K562 (cell line): Measurements from ENCODE around the gene USP11. TPM values are rescaled to one million over a fixed set of nuclear protein-coding genes. Genes with fewer than 3 reads are reported as not detected.

Experiments used
- BDP1 ChIP-seq: IDR thresholded peaks from 3 replicates; pipeline ENCODE4 v1.6.1; 2011; ENCODE audit not compliant: insufficient read length, insufficient read depth
- CTBP1 ChIP-seq: fragments of 450-650 bp; IDR thresholded peaks from 2 replicates; pipeline ENCODE4 v1.6.1; 2016; ENCODE audit warnings: borderline replicate concordance
- DMBX1 ChIP-seq: fragments of 250-450 bp; sonication (Bioruptor Pico); IDR thresholded peaks from 2 replicates; pipeline ENCODE4 v1.8.0; 2022; ENCODE audit warnings: inconsistent platforms, mild to moderate bottlenecking, moderate library complexity, borderline replicate concordance
- EGR1 ChIP-seq: fragments of 450-650 bp; conservative IDR thresholded peaks from 2 replicates; pipeline ENCODE4 v1.6.1; 2017; ENCODE audit warnings: mild to moderate bottlenecking
- FOXM1 ChIP-seq, 2 experiments: fragments of 450-650 bp in 1 of 2; sonication (generic) in 1 of 2; formaldehyde crosslinking in 1 of 2; IDR thresholded peaks; 2 replicates each; pipeline versions ENCODE4 v1.6.1 to v1.9.0; 2017 to 2022; ENCODE audit warnings: low read depth in 2 of 2, mild to moderate bottlenecking in 2 of 2, missing genetic modification reagents in 1 of 2, moderate library complexity in 1 of 2
- HLTF ChIP-seq: fragments of 450-650 bp; IDR thresholded peaks from 2 replicates; pipeline ENCODE4 v1.6.1; 2016
- MYC ChIP-seq, 2 experiments: fragments of 250-450 bp in 1 of 2; sonication (Bioruptor Pico) in 1 of 2; IDR thresholded peaks; 2 replicates each; pipeline versions ENCODE4 v1.5.1 to v1.6.1; 2012 to 2021; ENCODE audit warnings: low read depth in 2 of 2, borderline replicate concordance in 1 of 2, improper control_type of control experiment in 1 of 2, low read length in 1 of 2, mild to moderate bottlenecking in 1 of 2, moderate library complexity in 1 of 2
- ZNF41 ChIP-seq: fragments of 250-450 bp; sonication (Bioruptor Pico); conservative IDR thresholded peaks from 2 replicates; pipeline ENCODE4 v1.4.0; 2020; ENCODE audit warnings: mild to moderate bottlenecking
- ZNF444 ChIP-seq: fragments of 250-450 bp; sonication (Bioruptor Pico); IDR thresholded peaks from 2 replicates; pipeline ENCODE4 v1.4.0; 2020; ENCODE audit warnings: mild to moderate bottlenecking, moderate library complexity
- polyA plus RNA-seq, 8 experiments: library from polyadenylated mRNA; depleted of rRNA in 4 of 8; stranded (reverse) in 5 of 8; unstranded in 3 of 8; fragments of >200 nt; fragmentation: Nextera tagmentation in 2 of 8; fragmentation: Illumina TruSeq in 1 of 8; extraction: Ambion mirVana in 2 of 8; extraction: Trizol in 1 of 8; gene quantifications; 2 replicates each; pipeline versions ENCODE4 v1.2.1 to v1.2.3, GENCODE V29; 2011 to 2014; ENCODE audit warnings: inconsistent platforms in 1 of 8, missing spikeins in 1 of 8
- total RNA-seq, 7 experiments: library from RNA; depleted of rRNA in 6 of 7; stranded (reverse); fragments of >200 nt in 6 of 7; fragmentation: Illumina TruSeq in 2 of 7; extraction: Trizol in 2 of 7; gene quantifications; 2 replicates each; pipeline versions ENCODE4 v1.2.1 to v1.2.3, GENCODE V29; 2011 to 2021; ENCODE audit warnings: low replicate concordance in 1 of 7
- TF ChIP-seq, protein P1 (sequence below): fragments of 250-450 bp; sonication (Bioruptor Pico); IDR thresholded peaks from 2 replicates; pipeline ENCODE4 v1.9.0; 2021; ENCODE audit warnings: mild to moderate bottlenecking, inconsistent platforms
- TF ChIP-seq, protein P2 (sequence below), 3 experiments: fragments of 200-800 bp in 1 of 3; fragments of 250-450 bp in 1 of 3; fragments of 450-650 bp in 1 of 3; sonication (Bioruptor Pico) in 1 of 3; sonication (Bioruptor generic) in 1 of 3; formaldehyde crosslinking in 1 of 3; IDR thresholded peaks; 2 replicates each; pipeline versions ENCODE4 v1.6.1 to v1.8.0; 2016 to 2022; ENCODE audit warnings: mild to moderate bottlenecking in 2 of 3, missing genetic modification characterization in 2 of 3, missing compliant biosample characterization in 1 of 3, moderate library complexity in 1 of 3
- TF ChIP-seq, protein P3 (sequence below): sonication (generic); formaldehyde crosslinking; IDR thresholded peaks from 2 replicates; pipeline ENCODE4 v1.8.0; 2022; ENCODE audit warnings: mild to moderate bottlenecking, missing genetic modification reagents

Gene USP11
- total and polyA plus RNA-seq, 9 of the 15 experiments (the other 6 are each of a cell fraction or from before 2014, with no cell fraction given): 2.5 to 29.0 (median 11.7) TPM

DNA sequence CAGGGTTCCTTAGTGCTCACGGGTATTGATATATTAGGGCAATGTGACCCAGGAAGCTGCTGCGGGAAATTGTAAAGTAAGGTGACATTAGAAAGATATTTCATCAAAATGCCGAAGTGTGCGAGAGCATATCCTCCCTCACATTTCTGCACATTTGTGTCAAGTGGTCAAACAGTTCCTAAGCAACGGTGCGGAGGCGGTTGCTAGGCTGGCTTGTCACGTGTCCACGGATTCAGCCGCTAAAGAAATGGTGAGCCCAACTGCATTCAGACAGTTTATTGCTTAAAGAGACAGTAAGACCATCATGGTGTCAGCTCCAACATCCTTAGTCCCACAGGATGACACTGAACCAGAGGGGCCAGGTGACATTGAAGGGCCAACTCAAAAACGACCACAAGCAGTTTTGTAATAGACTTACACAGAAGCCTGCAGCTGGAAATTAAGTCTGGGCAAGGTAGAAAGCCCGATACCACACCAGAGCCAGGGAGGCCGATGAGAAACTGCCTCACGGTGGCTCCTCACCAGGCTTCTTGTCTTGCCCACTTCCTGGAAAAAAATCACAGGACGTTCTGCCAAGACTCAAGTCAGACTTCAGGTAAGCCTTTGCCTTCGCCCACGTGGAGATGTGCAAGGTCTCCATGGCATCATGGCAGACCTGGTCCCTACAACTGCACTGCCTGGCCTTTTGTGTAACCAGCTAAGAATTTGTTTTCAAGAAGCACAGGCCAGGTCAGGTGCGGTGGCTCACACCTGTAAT, 50.4 kb downstream of the USP11 start (continued):
- TF ChIP-seq, protein P1, sequence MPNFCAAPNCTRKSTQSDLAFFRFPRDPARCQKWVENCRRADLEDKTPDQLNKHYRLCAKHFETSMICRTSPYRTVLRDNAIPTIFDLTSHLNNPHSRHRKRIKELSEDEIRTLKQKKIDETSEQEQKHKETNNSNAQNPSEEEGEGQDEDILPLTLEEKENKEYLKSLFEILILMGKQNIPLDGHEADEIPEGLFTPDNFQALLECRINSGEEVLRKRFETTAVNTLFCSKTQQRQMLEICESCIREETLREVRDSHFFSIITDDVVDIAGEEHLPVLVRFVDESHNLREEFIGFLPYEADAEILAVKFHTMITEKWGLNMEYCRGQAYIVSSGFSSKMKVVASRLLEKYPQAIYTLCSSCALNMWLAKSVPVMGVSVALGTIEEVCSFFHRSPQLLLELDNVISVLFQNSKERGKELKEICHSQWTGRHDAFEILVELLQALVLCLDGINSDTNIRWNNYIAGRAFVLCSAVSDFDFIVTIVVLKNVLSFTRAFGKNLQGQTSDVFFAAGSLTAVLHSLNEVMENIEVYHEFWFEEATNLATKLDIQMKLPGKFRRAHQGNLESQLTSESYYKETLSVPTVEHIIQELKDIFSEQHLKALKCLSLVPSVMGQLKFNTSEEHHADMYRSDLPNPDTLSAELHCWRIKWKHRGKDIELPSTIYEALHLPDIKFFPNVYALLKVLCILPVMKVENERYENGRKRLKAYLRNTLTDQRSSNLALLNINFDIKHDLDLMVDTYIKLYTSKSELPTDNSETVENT (CRISPR knock-in tag): no peak
- TF ChIP-seq ZNF41 (no peak), DMBX1 (CRISPR knock-in tag) (no peak), EGR1 (peak; percentile 52), BDP1 (no peak), FOXM1 (IDR thresholded peaks at IDR 0.05; ENCODE audit: low read depth) (no peak), FOXM1 (CRISPR knock-in tag; IDR thresholded peaks at IDR 0.05; ENCODE audit: low read depth) (no peak), HLTF (no peak), CTBP1 (no peak), MYC (IDR thresholded peaks at IDR 0.05; ENCODE audit: low read depth, low read length) (no peak), MYC (CRISPR knock-in tag; IDR thresholded peaks at IDR 0.05; ENCODE audit: borderline replicate concordance, low read depth) (no peak), ZNF444 (CRISPR knock-in tag) (no peak)
- TF ChIP-seq, protein P2, sequence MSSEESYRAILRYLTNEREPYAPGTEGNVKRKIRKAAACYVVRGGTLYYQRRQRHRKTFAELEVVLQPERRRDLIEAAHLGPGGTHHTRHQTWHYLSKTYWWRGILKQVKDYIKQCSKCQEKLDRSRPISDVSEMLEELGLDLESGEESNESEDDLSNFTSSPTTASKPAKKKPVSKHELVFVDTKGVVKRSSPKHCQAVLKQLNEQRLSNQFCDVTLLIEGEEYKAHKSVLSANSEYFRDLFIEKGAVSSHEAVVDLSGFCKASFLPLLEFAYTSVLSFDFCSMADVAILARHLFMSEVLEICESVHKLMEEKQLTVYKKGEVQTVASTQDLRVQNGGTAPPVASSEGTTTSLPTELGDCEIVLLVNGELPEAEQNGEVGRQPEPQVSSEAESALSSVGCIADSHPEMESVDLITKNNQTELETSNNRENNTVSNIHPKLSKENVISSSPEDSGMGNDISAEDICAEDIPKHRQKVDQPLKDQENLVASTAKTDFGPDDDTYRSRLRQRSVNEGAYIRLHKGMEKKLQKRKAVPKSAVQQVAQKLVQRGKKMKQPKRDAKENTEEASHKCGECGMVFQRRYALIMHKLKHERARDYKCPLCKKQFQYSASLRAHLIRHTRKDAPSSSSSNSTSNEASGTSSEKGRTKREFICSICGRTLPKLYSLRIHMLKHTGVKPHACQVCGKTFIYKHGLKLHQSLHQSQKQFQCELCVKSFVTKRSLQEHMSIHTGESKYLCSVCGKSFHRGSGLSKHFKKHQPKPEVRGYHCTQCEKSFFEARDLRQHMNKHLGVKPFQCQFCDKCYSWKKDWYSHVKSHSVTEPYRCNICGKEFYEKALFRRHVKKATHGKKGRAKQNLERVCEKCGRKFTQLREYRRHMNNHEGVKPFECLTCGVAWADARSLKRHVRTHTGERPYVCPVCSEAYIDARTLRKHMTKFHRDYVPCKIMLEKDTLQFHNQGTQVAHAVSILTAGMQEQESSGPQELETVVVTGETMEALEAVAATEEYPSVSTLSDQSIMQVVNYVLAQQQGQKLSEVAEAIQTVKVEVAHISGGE (CRISPR knock-in tag; IDR thresholded peaks at IDR 0.05): no peak
- TF ChIP-seq, protein P3, sequence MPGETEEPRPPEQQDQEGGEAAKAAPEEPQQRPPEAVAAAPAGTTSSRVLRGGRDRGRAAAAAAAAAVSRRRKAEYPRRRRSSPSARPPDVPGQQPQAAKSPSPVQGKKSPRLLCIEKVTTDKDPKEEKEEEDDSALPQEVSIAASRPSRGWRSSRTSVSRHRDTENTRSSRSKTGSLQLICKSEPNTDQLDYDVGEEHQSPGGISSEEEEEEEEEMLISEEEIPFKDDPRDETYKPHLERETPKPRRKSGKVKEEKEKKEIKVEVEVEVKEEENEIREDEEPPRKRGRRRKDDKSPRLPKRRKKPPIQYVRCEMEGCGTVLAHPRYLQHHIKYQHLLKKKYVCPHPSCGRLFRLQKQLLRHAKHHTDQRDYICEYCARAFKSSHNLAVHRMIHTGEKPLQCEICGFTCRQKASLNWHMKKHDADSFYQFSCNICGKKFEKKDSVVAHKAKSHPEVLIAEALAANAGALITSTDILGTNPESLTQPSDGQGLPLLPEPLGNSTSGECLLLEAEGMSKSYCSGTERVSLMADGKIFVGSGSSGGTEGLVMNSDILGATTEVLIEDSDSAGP (CRISPR knock-in tag): peak; percentile 47; the same call in 1 of the 2 replicates
- TF ChIP-seq, all 486 proteins: peak for 6
